ENCODE data around the gene NUDT7. TPM values are rescaled to one million over a fixed set of nuclear protein-coding genes. Genes with fewer than 3 reads are reported as not detected.

Gene NUDT7
- total RNA-seq, 1 donor from 2014 or later: 13.4 TPM

DNA sequence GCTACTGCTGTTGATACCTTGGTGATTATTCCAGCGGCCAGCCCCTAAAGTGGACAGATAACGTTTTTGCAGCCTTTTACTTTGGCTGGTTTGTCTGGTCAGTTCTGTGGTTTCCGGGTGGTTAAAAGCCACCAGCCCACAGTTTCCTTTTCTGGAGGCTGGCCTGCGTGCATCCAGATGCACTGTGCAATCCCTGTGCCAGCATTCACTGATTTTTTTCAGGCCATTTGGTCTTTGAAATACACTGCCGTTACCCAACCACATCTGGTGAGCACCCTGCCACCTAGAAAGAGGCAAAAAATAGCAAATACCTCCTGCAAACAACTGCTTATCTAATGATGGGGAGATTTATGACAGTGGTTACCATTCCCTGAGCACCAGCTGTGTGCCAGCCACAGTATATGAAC, 797 bp downstream of the NUDT7 start:
- no peak for DNase-seq (ENCODE audit: low spot score)

DNA sequence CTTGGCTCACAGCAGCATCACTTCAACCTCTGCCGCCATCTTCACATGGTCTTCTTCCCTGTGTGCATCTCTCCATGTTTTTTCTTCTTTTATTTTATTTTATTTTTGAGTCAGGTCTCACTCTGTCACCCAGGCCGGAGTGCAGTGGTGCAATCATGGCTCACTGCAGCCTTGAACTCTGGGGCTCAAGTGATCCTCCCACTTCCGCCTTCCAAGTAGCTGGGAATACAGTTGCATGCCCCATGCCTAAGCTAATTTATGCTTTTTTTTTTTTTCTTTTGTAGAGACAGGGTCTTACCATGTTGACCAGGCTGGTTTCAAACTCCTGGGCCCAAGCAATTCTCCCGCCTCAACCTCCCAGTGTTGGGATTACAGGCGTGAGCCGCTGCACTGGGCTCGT, 1.9 kb downstream of the NUDT7 start:
- DNase-seq (ENCODE audit: low spot score): no peak

DNA sequence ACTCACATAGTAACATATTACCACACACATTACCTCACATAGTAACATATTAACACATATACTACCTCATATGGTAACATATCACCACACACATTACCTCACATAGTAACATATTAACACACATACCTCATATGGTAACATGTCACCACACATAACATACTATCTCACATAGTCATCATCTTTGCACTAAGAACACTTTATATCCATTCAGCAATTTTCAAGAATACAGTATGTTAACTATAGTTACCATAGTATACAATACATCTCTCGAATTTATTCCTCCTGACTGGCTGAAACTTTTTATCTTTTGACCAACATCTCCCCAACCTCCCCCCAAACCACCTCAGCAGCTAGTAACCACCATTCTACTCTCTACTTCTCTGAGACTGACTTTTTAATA, 7.6 kb downstream of the NUDT7 start:
- no peak for DNase-seq (ENCODE audit: low spot score)

DNA sequence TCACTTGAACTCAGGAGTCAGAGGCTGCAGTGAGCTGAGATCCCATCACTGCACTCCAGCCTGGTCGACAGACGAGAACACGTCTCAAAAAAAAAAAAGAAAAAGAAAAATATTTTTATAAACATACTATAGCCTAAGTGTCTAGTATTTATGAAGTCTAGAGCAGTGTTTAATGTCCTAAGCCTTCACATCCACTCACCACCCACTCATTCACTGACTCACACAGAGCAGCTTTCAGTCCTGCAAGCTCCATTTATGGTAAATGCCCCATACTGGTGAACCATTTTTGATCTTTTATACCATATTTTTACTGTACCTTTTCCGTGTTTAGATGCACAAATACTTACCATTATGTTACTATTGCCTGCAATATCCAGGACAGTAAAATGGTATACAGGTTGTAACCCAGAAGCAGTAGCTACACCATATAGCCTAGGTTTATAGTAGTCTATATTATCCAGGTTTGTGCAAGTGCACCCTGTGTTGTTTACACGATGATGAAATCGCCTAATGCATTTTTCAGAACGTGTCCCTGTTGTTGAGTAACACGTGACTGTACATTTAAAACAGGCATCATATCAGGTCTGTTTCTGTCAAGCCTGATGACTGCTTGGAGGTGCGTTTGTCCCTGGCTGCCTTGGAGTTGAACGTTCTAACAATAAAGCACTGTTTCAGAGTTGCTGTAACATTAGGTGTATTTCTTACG, 10.1 kb downstream of the NUDT7 start:
- no peak for DNase-seq (ENCODE audit: low spot score)

DNA sequence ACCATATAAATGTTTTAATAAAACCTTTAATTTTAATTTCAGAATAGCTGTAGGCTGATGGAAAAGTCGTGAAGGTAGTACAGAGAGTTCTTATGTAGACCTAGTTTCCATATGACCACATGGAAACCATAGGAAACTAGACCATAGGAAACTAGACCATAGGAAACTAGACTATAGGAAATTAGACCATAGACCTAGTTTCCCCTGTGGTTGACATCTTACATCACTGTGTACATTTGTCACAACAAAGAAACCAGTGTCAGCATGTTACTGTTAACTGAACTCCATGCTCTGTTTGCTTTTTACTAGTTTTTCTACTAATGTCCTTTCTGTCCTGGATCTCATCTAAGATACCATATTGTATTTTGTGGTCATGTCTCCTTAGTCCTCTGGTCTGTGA, 14.6 kb downstream of the NUDT7 start:
- DNase-seq (ENCODE audit: low spot score): no peak

DNA sequence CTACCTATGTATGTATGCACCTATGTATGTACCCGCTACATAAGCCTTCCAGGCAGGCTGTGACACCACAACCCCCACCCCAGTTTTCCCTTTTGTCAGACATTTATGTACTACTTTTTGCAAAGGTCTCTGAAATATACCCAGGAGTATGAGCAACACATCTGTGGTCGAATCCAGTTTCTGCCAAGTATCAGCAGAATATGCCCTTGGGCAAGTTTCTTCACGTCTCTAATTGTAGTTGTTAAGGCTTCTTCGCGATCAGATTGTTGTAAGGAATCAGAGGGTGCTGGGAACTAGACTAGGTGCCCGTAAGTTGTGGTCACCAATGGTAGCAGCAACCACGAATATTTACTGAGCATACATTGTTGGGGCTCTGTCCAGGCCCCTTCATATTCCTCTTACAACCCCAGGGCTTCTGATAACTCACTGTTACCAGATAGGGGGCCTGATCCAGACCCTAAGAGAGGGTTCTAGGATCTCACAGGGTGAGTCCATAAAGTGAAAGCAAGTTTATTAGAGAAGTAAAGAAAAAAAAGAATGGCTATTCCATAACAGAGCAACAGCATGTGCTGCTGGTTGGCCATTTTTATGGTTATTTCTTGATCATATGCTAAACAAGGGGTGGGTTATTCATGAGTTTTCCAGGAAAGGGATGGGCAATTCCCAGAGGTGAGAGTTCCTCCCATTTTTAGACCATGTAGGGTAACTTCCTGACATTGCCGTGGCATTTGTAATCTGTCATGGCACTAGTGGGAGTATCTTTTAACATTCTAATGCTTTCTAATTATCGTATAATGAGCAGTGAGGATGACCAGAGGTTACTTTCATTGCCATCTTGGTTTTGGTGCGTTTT, 16.6 kb downstream of the NUDT7 start:
- no peak for DNase-seq (ENCODE audit: low spot score)

DNA sequence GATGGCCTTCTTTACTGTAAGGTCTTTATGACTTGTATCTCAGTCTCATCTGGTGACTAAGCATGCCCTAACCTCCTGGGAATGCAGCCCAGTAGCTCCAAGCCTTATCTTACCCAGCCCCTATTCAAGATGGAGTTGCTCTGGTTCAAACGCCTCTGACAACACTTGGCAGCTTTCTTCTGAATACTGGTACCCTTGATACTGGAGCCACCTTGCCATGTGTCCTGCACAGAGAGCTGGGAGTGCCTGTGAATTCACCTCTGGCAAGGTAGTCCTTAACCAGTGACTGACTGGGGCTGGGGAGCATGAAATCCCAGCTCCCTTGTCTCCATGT, 17.2 kb downstream of the NUDT7 start:
- no peak for DNase-seq (ENCODE audit: low spot score)

DNA sequence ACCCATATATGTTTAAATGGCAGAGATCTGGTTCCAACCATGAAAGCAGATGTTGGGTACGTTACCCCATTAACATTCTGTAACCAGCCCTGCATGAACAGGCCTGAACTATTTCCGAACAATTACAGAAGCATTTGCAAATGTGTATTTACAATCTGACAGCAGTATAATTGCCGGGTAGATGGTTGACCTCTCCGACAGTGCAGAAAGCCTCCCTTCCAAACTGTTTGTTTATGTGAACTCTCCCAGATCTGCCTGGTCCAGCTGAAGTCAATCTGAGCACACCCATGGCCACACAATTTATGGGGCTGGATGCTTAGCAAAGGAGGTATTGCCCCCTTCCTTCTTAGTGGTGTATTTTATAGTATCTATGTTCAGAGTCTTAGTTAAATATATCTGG, 21.8 kb downstream of the NUDT7 start:
- no peak for DNase-seq (ENCODE audit: low spot score)

DNA sequence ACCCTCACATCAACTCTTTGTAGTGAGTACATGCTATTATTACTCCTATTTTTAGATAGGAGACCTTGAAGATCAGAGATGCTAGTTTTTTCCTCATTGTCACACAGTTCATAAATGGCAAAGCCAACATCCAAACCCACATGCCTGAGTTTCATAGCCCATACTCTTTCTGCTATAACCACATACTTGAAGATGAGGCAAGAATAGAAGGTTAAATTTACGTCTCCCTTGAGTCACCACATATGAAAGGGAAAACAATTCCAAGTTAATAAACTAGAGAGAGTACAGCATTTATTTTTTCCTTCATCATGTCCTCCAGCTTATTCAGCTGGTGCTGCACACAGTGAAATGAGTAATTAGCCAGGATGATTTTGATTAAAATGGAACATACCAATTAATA, 23.7 kb downstream of the NUDT7 start:
- no peak for DNase-seq (ENCODE audit: low spot score)

DNA sequence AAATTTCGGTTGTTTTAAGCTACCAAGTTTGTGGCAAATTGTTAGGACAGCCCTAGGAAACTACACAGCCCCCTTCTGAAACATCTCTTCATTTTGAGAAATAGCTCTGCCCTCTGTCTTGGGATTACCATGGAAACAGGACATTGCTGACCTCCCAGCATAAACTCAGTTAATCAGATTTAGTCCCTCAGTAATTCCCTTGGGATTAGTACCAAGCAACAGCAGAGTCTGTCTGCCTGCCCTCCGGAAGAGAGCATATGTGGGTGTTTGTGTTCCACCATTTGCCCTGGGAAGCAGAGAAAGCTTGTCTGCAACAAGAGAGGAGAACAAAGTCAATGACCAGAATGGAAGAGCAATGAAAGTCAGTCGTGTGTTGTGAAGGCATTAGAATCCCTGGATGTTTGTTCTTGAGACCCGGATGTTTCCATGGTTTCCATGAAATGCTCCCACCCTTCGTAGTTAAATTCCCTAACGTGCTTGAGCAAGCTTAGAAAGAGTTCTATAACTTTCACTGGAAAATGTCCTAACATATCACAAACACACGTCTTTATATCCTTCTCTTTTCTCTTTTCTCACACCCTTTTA, 26.2 kb downstream of the NUDT7 start:
- no peak for DNase-seq (ENCODE audit: low spot score)

DNA sequence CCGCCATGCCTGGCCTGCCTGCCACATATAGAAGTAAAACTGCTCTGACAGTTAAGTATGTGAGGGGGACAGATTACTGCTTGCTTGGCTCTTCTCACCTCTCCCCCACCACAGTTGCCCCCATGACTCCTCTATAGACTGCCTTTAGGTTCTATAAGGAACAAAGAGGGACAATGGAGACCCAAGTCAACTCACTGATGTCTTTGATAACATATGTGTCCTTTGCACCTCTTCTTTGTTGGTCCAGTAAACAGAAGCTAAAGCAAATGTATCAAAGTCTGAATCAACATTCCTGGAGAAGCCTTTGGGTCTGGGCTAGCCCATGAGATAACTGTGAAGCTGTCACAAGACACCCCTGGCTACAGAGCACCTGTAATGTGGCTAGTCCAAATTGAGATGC, 27.1 kb downstream of the NUDT7 start:
- DNase-seq (ENCODE audit: low spot score): no peak

DNA sequence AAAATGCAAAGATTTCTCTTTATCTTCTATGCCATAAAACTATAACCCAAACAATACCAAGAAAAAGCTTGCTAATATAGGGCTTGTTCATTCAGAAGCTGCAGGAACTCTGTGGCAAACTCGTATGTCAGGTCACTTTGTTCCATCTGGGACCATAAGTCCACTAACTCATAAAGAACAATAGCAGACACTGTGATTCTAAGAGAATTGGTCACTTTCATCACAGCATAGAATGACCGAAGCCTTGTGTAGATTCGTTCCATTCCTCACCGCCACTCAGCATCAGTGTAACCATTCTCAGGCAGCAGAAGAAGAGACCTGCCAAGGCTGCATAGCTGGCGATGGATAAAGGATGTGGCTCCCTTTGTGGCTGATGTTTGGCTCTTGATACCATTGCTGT, 35.7 kb downstream of the NUDT7 start:
- no peak for DNase-seq (ENCODE audit: low spot score)

DNA sequence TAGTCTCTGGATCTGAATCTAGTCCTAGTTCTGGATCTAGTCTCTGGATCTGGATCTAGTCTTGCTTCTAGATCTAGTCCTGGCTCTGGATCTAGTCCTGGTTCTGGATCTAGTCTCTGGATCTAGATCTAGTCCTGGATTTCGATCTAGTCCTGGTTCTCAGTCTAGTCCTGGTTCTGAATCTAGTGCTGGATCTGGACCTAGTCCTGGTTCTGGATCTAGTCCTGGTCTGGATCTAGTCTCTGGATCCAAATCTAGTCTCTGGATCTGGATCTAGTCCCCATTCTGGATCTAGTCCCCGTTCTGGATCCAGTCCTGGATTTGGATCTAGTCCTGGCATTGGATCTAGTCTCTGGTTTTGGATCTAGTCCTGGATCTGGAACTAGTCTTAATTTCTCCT, 36.2 kb downstream of the NUDT7 start:
- DNase-seq (ENCODE audit: low spot score): no peak

DNA sequence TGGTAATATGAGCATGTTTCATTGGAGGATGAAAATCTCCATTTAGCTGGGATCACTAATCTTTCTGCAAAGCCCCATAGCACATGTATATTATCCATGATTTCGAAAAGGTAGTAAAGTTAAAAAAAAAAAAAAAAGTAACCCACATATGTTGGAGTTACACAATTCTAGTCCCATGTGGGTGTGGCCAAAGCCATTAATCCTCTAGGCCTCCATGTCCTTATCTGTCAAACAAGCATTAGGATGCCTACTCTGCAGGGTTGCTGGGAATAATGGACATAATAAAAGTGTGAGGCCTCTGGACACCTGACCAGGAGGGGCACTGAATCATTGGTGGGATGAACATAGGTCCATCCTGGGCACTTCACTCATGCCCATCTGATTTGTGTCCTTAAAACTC, 36.9 kb downstream of the NUDT7 start:
- no peak for DNase-seq (ENCODE audit: low spot score)

DNA sequence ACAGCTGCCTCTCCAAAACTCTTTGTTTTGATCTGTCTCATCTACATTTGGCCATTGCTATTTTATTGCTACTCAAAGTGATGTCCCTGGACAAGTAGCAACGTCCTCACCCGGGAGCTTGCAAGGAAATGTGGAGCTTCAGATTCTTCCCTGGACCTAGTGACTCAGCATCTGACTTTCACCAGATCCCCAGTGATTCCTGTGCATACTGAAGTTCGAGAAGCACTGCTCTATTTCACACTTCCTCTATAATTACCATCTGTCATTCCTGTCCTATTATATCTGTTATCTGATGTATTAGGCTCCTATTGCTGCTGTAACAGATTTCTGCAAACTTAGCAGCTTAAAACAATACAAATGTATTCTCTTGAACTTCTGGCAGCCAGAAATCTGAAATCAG, 37.5 kb downstream of the NUDT7 start:
- no peak for DNase-seq (ENCODE audit: low spot score)

DNA sequence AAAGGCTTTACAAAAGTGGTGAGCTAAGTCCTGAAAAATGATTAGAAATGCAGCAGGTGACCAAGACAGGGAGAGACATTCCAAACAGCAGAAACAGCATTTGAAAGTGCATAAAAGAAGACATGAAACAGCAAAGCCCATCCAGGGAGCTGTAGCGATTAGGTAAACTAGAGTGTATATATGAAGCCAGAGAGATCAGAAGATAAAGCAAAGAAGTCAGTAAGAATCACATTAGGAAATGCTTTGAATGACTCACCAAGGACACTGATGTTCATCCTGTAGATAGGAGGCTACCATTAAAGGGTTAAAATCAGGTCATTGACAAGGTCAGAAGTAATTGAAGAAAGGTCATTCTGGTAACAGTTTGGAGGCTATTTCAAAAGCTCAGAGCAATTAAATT, 38.5 kb downstream of the NUDT7 start:
- no peak for DNase-seq (ENCODE audit: low spot score)

DNA sequence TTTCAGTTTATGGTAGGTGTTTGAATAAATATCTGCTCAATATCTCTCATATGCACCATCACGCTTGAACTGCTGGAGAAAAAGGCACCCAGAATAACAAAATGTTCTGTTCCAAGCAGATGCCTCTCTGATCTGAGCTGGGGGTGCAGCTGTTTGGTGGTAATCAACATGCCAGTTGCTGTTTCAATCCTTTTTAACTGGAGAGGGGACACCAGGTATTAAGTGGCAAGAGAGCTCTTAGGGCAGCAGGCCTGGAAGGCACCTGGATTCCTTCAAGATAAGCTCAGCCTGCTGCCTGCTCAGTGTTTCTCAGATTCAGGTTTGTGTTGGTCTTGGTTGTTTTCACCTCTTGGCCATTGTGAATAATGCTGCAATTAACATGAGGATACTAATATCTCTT, 38.9 kb downstream of the NUDT7 start:
- DNase-seq (ENCODE audit: low spot score): no peak

DNA sequence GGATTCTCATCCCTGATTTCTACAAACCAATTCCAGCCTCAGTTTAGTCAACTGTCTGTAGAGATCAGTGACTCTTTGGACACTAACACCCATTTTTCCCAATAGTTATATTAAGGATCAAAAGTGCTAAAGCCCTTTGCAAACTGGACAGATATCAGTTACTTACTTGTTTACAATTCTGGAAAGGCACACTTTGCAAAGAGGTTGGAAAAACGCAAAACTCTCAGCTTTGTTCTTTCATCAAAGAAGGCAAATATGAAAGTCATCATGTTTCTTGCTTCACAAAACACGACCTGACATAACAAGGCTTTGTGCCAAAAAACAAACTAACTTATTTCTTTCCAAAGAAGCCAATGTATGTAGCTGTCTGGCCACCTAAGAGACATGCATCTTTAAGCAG, 39.9 kb downstream of the NUDT7 start:
- DNase-seq (ENCODE audit: low spot score): no peak

DNA sequence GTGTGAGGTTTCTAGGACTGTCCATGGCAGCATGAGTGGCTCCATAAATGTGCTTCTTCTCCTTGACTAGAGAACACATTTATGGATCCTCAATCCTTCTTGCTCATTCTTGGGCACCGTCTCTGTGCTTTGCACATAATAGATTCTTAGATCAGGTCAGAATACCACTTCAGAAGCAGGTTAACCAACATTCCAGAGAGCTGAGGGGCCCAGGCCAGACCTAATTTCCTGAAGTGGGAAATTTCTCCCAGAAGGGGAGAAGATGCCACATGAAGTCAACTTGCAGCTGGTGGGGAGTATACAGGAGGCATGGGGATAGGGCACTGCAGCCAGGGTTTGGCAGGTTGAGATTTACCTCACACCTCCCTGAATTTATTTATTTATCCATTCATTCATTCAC, 41.7 kb downstream of the NUDT7 start:
- DNase-seq (ENCODE audit: low spot score): no peak

DNA sequence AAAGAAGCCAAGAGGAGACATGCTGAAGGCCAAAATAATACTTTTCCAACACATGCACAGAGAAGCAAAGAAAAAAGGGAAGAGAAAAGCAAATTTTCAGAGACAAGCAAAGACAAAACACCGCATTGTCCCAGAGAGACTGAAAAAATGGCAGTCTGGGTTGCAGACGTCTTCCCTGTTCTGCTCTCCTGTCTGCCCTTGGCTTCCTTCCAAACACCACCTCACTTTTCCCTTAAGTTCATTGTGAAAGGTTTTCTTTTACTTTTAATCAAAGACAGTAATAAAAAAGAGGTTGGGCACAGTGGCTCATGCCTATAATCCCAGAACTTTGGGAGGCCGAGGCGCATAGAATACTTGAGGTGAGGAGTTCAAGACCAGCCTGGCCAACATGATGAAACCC, 44.9 kb downstream of the NUDT7 start:
- no peak for DNase-seq (ENCODE audit: low spot score)

DNA sequence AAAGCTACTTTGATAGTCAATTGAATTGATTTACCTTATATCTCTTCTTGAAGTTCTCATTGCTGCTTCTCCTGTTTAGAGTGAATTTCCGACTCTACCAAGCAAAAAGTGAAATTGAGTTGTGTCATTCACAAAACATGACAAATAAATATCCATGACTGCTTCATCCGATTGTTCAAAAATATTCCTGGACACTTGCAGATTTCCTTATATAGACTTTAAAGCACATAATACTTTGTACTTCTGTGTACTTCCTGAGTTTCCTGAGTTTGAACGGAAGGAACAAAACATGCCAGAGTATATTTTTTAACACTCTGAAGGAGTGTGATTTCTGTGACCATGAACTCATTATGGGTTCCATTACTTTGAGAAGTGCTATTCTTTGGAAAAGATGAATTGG, 45.5 kb downstream of the NUDT7 start:
- no peak for DNase-seq (ENCODE audit: low spot score)

All from mesenteric fat pad (tissue), 1 donor.